SKM-1 treated with dmso at 0.1 percent for 144 hours (cell line): ENCODE measurements around the gene NUS1.
"Not testable (repeated sequence)": the region's sequence is repeated elsewhere in the genome, so short reads cannot be mapped to it uniquely, and the experiment has no call there.

ENCODE experiments used
- DNase-seq: peaks from one replicate; lab custom pipeline; 2025; ENCODE audit not compliant: unreplicated experiment; lab: John Stamatoyannopoulos, UW

The NUS1 gene

GRCh38 chr6:117711369-117711768, 36.1 kb downstream of the NUS1 start:
- DNase-seq = no peak

- no peak for DNase-seq
Observed at GRCh38 chr6:117718895-117719294, 43.6 kb downstream of the NUS1 start.

- not testable (repeated sequence) for DNase-seq
Observed at GRCh38 chr6:117721520-117721919, 46.3 kb downstream of the NUS1 start.

GRCh38 chr6:117728626-117729025, 53.4 kb downstream of the NUS1 start:
- no peak for DNase-seq

- DNase-seq = peak; percentile 6
Observed at GRCh38 chr6:117729613-117730012, 54.3 kb downstream of the NUS1 start.

- no peak for DNase-seq
Observed at GRCh38 chr6:117733341-117733740, 58.1 kb downstream of the NUS1 start.

GRCh38 chr6:117739869-117740268, 64.6 kb downstream of the NUS1 start:
- no peak for DNase-seq

- no peak for DNase-seq
Observed at GRCh38 chr6:117740605-117741004, 65.3 kb downstream of the NUS1 start.

GRCh38 chr6:117750675-117751074, 75.4 kb downstream of the NUS1 start:
- DNase-seq = not testable (repeated sequence)
